MCF 10A (cell line): ENCODE data around the gene TBX3. TPM values are rescaled to one million over a fixed set of nuclear protein-coding genes. Genes with fewer than 3 reads are reported as not detected.

Source experiments
- BruUV-seq: library from RNA; stranded (reverse); fragments of 400-500 nt; replicated peaks from 2 replicates; lab custom pipeline; 2021; lab: Mats Ljungman, UMichigan
- CTCF ChIA-PET: fragments of 300-600 bp; sonication (Branson Sonifier 250); formaldehyde crosslinking; extraction: SDS; loops from one replicate; lab custom pipeline; 2021; ENCODE audit warnings: antibody characterized with exemption, inconsistent platforms; lab: Yijun Ruan, JAX
- POLR2A ChIA-PET: fragments of 300-600, 350-650 bp; sonication (Branson Sonifier 250); formaldehyde crosslinking; extraction: SDS; loops from one replicate; lab custom pipeline; 2020; ENCODE audit warnings: antibody characterized with exemption, inconsistent platforms; lab: Yijun Ruan, JAX
- DNase-seq: peaks from one replicate; pipeline ENCODE4 v3.0.0-alpha.2; 2018; ENCODE audit not compliant: unreplicated experiment
- H3K27ac Mint-ChIP-seq: one replicate; pipeline ENCODE4 v1.8.0; 2022; ENCODE audit warnings: mild to moderate bottlenecking, low read depth, mixed read lengths; ENCODE audit not compliant: unreplicated experiment
- H3K27me3 Mint-ChIP-seq: one replicate; pipeline ENCODE4 v1.8.0; 2022; ENCODE audit warnings: mixed read lengths; ENCODE audit not compliant: insufficient read depth, unreplicated experiment
- H3K36me3 Mint-ChIP-seq: one replicate; pipeline ENCODE4 v1.8.0; 2022; ENCODE audit warnings: mild to moderate bottlenecking, moderate library complexity, mixed read lengths; ENCODE audit not compliant: insufficient read depth, unreplicated experiment
- H3K4me1 Mint-ChIP-seq: one replicate; pipeline ENCODE4 v1.8.0; 2022; ENCODE audit warnings: mixed read lengths; ENCODE audit not compliant: insufficient read depth, unreplicated experiment
- H3K4me3 Mint-ChIP-seq: one replicate; pipeline ENCODE4 v1.8.0; 2022; ENCODE audit warnings: mild to moderate bottlenecking, moderate library complexity, mixed read lengths; ENCODE audit not compliant: unreplicated experiment
- H3K9me3 Mint-ChIP-seq: one replicate; pipeline ENCODE4 v1.8.0; 2022; ENCODE audit warnings: mixed read lengths; ENCODE audit not compliant: unreplicated experiment
- intact Hi-C: fragments of 100-400 bp; cut with micrococcal nuclease; formaldehyde crosslinking; loops from 2 replicates; pipeline ENCODE4 v1.14.1; 2022
- total RNA-seq: library from RNA; stranded (reverse); gene quantifications from 2 replicates; pipeline ENCODE4 v1.2.3, GENCODE V29; 2022
- TF ChIP-seq, protein P1 (sequence below): fragments of 200-600 bp; IDR thresholded peaks from one replicate; pipeline ENCODE4 v1.8.0; 2022; ENCODE audit warnings: antibody characterized with exemption, mild to moderate bottlenecking; ENCODE audit not compliant: unreplicated experiment

TBX3 gene
- total RNA-seq, 1 experiment from 2014 or later, result 6.6 TPM

GRCh38 chr12:114679942-114680341 lies 4.0 kb downstream of the TBX3 start:
- Mint-ChIP-seq H3K9me3 (no peaks in the 10 kb centered on the region), H3K4me3 (peak overlapping the region; percentile 13), H3K27ac (peak overlapping the region; percentile 48), H3K36me3 (peaks cover 28% of the 10 kb centered on the region), H3K4me1 (peaks cover 12% of the 10 kb centered on the region), H3K27me3 (no peaks in the 10 kb centered on the region)
- DNase-seq, result no peak
- TF ChIP-seq, protein P1, sequence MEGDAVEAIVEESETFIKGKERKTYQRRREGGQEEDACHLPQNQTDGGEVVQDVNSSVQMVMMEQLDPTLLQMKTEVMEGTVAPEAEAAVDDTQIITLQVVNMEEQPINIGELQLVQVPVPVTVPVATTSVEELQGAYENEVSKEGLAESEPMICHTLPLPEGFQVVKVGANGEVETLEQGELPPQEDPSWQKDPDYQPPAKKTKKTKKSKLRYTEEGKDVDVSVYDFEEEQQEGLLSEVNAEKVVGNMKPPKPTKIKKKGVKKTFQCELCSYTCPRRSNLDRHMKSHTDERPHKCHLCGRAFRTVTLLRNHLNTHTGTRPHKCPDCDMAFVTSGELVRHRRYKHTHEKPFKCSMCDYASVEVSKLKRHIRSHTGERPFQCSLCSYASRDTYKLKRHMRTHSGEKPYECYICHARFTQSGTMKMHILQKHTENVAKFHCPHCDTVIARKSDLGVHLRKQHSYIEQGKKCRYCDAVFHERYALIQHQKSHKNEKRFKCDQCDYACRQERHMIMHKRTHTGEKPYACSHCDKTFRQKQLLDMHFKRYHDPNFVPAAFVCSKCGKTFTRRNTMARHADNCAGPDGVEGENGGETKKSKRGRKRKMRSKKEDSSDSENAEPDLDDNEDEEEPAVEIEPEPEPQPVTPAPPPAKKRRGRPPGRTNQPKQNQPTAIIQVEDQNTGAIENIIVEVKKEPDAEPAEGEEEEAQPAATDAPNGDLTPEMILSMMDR, result no peak
- ChIA-PET POLR2A (interaction anchor here (0.6 to 6.2 kb wide), 2 partner anchors 185 to 673 kb away, joined by 4 to 54 read pairs; no protein-coding TSS in a partner anchor), CTCF (interaction anchor here (0.6 to 0.7 kb wide), 2 partner anchors 806 to 944 kb away, joined by 4 to 6 read pairs; no protein-coding TSS in a partner anchor)
- no TSS peak for BruUV-seq
- intact Hi-C loops, result loop anchor here (5.0 to 10.0 kb wide), 2 partner anchors 415 to 777 kb away; no protein-coding TSS in a partner anchor

DNA sequence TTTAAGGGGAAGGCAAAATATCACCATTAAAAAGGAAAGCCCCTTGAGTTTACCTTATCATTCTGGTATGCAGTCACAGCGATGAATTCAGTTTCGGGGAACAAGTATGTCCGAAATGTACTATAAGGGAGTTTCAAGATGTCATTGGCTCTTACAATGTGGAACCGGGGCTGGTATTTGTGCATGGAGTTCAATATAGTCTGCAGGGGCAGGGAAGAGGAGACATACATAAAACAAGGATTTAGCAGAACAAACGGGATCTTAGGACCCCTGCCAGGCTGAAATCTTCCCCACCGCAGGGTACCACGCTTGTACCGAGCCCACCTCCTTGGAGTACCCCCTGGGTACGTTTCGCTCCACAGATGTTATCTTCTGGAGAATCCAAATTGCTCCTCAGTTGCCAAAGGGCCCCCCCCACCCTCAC lies 4.5 kb downstream of the TBX3 start:
- POLR2A ChIA-PET, result interaction anchor here (0.6 kb wide), 1 partner anchor 185 kb away, joined by 4 read pairs; no protein-coding TSS in a partner anchor
- BruUV-seq, result no TSS peak

DNA sequence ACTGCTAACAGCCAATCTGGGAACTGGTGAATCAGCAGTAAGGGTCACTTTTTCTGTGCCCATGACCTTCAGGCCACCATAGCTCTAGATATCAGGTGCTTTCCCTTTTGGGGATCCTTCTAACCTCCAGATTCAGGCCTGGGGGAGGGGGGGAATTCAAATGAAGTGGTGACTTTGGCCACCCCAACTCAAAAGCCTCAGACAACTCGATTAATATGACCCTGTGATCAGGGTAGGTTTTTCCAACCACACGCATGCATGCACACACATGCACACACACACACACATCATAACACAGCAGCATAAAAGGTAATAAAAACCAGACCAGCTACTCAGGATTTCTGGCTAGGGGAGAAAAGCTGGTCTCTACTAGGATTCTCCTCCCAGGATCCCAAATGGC lies 5.3 kb downstream of the TBX3 start:
- CTCF ChIA-PET, result interaction anchor here (0.5 to 0.6 kb wide), 2 partner anchors 522 to 1078 kb away, joined by 3 to 4 read pairs; no protein-coding TSS in a partner anchor
- H3K27me3 Mint-ChIP-seq, result no peaks in the 10 kb centered on the region
- no peak for DNase-seq
- no peak overlapping the region for H3K4me3 Mint-ChIP-seq
- H3K36me3 Mint-ChIP-seq, result peaks cover 30% of the 10 kb centered on the region
- POLR2A ChIA-PET, result interaction anchor here (0.6 kb wide), 1 partner anchor 1598 kb away, joined by 3 read pairs; no protein-coding TSS in a partner anchor
- no TSS peak for BruUV-seq
- TF ChIP-seq, protein P1, result no peak
- no peaks in the 10 kb centered on the region for H3K9me3 Mint-ChIP-seq
- H3K27ac Mint-ChIP-seq, result no peak overlapping the region
- H3K4me1 Mint-ChIP-seq, result peaks cover 12% of the 10 kb centered on the region
- intact Hi-C loops, result no loop called here

More for the DNA sequence above, 4.5 kb downstream of the TBX3 start:
- H3K27ac Mint-ChIP-seq, result peak overlapping the region; percentile 48
- CTCF ChIA-PET, result interaction anchor here (0.5 kb wide), 1 partner anchor 521 kb away, joined by 3 read pairs; no protein-coding TSS in a partner anchor
- H3K4me3 Mint-ChIP-seq, result peak overlapping the region; percentile 13
- no peaks in the 10 kb centered on the region for H3K27me3 Mint-ChIP-seq
- H3K9me3 Mint-ChIP-seq, result no peaks in the 10 kb centered on the region
- intact Hi-C loops, result no loop called here
- H3K36me3 Mint-ChIP-seq, result peaks cover 28% of the 10 kb centered on the region
- no peak for DNase-seq
- H3K4me1 Mint-ChIP-seq, result peaks cover 12% of the 10 kb centered on the region
- TF ChIP-seq, protein P1, result no peak

- TF ChIP-seq, protein P1, result no peak
- no peak overlapping the region for H3K27ac Mint-ChIP-seq
- peaks cover 12% of the 10 kb centered on the region for H3K4me1 Mint-ChIP-seq
- no TSS peak for BruUV-seq
- intact Hi-C loops, result no loop called here
- CTCF ChIA-PET, result no interaction called here
- no peak for DNase-seq
- peaks cover 34% of the 10 kb centered on the region for H3K36me3 Mint-ChIP-seq
- no peak overlapping the region for H3K4me3 Mint-ChIP-seq
- H3K27me3 Mint-ChIP-seq, result no peaks in the 10 kb centered on the region
- H3K9me3 Mint-ChIP-seq, result no peaks in the 10 kb centered on the region
- POLR2A ChIA-PET, result no interaction called here
Measured at GRCh38 chr12:114678028-114678427, 5.9 kb downstream of the TBX3 start.
